Peyer's patch (tissue), 4 donors: ENCODE results near the gene TGFBR3L.

Source experiments
- CTCF ChIP-seq, 6 experiments: fragments of 450-650 bp in 4 of 6; fragments of 200-600 bp in 2 of 6; sonication (generic) in 1 of 6; IDR thresholded peaks; one replicate each; pipeline ENCODE4 v1.5.1; 2017 to 2019; ENCODE audit warnings: antibody characterized with exemption in 6 of 6, mild to moderate bottlenecking in 3 of 6, moderate library complexity in 1 of 6
- POLR2A ChIP-seq, 2 donors: fragments of 450-650 bp; IDR thresholded peaks; one replicate each; pipeline ENCODE4 v1.5.1; 2017; ENCODE audit warnings: antibody characterized with exemption in 2 of 2, mild to moderate bottlenecking in 2 of 2, moderate library complexity in 2 of 2

GRCh38 chr19:7915250-7916102, 846 bp downstream of the TGFBR3L start:
- TF ChIP-seq CTCF (IDR thresholded peaks at IDR 0.05): no peak
- no peak for TF ChIP-seq POLR2A (IDR thresholded peaks at IDR 0.05)
